SIG-M5 treated with dmso at 0.1 percent for 504 hours (cell line): Measurements from ENCODE around the gene ACTL10.
"Not testable (repeated sequence)": the region's sequence is repeated elsewhere in the genome, so short reads cannot be mapped to it uniquely, and the experiment has no call there.

Experiments
- DNase-seq: peaks from one replicate; lab custom pipeline; 2025; ENCODE audit not compliant: unreplicated experiment; lab: John Stamatoyannopoulos, UW

ACTL10 gene

DNA sequence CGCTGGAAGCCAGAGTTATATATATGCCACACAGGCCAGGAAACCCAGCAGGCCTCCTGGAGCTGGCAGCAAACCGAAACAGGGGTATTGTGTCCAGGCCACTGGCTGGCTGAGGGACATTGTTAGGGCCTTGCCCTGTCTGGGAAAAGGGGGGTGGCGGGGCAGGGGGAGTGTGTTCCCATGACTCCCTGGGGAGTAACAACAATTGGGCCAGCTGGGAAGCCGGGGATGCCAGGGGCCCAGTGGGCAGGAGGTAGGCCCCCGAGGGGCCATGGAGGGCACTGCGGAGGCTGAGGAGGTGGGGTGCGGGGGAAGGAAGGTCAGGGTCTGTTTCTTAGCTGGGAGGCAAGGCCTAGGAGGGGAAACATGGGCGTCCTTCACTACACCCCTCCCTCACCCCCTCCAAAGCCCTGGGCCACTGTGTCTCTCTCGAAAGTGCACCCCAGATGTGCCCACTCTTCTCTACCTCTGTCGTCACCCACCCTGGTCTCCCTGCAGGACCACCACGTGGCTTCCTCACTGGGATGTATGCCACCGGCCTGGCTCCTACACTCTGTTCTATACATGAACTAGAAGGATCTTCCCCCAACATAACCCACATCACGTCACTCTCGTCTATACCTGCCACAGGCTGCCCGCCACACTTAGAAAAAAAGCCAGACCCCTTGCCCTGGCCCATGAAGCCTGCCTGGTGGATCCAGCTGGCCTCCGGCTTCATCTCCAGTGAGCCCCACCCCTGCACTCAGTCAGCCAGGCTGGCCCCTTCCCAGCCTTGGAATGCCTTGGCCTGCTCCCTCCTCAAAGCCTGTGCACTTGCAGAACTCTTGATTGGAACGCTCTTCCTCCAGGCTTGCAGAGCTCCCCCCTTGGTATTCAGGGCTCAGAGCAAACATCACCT is 27.2 kb downstream of the ACTL10 start:
- no peak for DNase-seq

DNA sequence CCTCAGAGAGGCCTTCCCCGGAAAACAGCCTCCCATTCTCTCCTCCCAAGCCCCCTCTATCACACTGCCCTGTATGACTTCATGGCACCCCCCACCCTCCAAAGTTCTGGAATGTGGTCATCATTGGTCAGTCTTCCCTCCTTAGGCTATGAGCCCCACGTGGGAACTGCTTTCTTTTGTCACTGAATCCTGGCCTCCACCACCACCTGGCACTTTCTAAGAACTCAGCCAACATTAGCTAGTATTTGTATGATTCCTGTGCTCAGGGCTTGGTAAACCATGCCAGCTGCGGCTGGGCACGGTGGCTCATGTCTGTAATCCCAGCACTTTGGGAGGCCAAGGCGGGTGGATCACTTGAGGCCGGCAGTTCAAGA is 27.9 kb downstream of the ACTL10 start:
- DNase-seq = no peak

DNA sequence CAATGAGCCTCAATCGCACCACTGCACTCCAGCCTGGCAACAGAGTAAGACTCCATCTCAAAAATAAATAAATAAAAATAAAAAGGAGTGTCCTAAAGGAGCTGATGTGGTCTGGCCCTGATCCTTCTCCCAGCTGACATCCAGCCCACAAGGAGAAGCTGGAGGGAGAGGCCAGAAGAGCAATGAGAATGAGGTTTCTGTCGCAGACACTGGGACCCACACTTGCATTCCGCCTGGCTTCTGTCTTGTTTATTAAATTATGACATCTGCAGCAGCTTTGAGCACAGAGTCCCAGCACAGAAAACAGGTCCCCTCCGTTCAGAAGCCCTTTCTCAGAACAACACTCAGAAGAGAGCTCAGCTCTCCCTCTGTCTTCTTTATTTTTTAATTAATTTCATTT is 29.7 kb downstream of the ACTL10 start:
- no peak for DNase-seq

DNA sequence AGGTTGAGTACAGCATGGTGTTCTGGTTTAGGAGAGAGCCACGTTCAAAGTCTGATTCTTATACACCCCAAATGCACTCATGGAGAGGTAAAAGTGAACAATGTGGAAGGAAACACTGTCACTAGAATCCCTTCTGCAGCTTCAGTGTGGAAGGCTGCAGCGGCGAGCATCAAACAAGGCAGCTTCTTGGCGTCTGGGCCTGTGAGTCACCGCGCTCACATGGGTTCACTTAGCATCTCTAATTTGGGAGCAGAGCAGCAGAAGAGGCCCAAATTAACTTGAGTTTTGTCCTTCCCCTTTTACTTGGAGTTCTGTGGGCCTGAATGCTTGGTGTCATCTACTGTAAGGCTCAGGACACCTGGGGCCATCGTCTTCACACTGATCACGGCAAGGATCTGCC is 30.4 kb downstream of the ACTL10 start:
- DNase-seq = peak; percentile 64

DNA sequence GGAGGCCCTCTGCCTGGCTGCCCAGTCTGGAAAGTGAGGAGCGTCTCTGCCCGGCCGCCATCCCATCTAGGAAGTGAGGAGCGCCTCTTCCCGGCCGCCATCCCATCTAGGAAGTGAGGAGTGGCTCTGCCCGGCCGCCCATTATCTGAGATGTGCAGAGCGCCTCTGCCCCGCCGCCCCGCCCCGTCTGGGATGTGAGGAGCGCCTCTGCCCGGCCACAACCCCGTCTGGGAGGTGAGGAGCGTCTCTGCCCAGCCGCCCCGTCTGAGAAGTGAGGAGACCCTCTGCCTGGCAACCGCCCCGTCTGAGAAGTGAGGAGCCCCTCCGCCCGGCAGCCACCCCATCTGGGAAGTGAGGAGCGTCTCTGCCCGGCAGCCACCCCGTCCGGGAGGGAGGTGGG is 32.2 kb downstream of the ACTL10 start:
- DNase-seq = not testable (repeated sequence)

DNA sequence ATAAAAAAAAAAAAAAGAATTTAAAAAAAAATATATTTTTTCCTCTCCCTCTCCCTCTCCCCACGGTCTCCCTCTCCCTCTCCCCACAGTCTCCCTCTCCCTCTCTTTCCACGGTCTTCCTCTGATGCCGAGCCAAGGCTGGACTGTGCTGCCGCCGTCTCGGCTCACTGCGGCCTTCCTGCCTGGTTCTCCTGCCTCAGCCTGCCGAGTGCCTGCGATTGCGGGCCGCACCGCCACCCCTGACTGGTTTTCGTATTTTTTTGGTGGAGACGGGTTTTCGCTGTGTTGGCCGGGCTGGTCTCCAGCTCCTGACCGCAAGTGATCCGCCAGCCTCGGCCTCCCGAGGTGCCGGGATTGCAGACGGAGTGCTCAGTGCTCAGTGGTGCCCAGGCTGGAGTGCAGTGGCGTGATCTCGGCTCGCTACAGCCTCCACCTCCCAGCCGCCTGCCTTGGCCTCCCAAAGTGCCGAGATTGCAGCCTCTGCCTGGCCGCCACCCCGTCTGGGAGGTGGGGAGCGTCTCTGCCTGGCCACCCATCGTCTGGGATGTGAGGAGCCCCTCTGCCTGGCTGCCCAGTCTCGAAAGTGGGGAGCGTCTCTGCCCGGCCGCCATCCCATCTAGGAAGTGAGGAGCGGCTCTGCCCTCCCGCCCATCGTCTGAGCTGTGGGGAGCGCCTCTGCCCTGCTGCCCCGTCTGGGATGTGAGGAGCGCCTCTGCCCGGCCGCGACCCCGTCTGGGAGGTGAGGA is 34.1 kb downstream of the ACTL10 start:
- not testable (repeated sequence) for DNase-seq

DNA sequence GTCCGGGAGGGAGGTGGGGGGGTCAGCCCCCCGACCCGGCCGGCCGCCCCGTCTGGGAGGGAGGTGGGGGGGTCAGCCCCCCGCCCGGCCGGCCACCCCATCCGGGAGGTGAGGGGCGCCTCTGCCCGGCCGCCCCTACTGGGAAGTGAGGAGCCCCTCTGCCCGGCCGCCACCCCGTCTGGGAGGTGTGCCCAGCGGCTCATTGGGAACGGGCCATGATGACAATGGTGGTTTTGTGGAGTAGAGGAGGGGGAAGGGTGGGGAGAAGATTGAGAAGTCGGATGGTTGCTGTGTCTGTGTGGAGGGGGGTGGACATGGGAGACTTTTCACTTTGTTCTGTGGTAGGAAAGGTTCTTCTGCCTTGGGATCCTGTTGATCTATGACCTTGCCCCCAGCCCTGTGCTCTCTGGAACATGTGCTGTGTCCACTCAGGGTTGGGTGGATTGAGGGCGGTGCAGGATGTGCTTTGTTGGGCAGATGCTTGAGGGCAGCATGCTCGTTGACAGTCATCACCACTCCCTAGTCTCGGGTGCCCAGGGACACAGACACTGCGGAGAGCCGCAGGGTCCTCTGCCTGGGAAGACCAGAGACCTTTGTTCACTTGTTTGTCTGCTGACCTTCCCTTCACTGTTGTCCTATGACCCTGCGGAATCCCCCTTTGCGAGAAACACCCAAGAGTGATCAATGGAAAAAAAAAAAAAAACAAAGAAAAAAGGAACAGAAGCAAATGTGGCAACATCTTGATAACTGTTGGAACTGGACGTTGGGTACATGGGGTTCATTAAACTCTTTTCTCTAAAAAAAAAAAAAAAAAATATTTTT is 35.1 kb downstream of the ACTL10 start:
- DNase-seq = no peak

DNA sequence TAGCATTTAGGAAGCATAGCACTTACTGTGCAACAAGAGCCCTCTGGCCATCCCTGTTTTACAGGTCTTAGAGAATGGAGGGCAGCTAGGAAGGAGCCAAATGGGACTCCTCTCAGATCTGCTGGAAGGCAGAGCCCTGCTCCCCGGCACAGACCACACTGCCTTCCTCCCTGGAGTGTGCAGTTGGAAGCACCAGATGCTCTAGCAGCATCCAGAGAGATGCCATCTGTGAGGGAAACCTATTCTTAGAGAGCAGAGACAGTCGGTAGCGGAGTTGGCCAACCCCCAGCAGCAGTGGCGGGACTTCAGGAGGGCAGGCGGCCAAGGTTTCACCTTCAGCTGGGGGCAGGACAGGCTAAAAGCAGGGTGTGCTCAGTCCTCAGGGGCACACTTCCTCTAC is 36.1 kb downstream of the ACTL10 start:
- DNase-seq = no peak

DNA sequence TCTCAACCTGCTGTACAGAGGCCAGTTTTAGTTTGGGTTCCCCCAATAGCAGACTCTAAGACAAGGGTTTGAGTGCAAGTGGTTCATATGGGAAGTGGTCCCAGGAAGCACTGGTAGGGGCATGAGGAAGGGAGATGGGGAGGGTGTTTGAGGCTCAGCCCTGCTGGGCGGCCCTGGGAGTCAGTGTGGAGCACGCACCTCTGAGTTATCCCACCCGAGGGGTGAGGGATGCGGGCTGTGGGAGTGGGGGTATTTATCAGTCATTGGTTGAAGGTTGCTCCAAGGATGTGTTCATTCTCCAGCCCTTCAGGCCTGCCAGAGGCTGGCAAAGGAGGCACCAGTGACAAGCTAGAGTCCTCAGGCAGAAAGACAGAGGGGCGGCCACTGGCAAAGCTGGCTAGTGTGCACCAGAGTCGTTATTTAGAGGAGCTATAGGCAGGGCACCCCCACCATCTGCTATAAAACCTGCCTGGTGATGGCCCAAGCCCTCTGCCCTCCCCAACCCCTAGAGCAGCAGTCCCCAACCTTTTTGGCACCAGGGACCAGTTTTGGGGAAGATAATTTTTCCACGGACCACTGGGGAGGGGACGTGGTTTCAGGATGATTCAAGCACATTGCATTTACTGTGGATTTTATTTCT is 36.9 kb downstream of the ACTL10 start:
- no peak for DNase-seq

DNA sequence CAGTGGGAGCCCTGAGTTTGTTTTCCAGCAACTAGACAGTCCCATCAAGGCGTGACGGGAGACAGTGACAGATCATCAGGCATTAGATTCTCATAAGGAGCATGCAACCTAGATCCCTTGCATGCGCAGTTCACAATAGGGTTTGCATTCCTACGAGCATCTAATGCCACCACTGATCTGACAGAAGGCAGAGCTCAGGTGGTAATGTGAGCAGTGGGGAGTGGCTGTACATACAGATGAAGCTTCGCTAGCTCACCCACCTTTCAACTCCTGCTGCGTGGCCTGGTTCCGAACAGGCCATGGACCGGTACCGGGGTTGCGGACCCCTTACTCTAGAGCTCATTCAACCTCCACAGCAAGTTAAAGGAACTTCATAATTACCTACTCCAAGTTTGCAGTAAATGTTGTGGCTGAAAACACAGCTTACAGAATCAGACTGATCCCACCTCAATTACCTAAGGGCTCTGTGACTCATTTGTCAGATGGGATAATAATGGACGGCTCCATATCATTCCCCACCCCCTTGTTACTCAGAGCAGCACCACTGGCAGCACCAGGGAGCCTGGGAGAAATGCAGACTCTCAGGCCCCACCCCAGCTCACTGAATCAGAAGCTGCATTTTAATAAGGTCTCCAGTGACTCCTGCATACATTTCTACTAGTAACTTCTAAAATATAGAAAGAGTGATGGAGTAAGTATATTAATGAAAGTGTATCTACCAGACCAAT is 37.6 kb downstream of the ACTL10 start:
- DNase-seq = no peak

DNA sequence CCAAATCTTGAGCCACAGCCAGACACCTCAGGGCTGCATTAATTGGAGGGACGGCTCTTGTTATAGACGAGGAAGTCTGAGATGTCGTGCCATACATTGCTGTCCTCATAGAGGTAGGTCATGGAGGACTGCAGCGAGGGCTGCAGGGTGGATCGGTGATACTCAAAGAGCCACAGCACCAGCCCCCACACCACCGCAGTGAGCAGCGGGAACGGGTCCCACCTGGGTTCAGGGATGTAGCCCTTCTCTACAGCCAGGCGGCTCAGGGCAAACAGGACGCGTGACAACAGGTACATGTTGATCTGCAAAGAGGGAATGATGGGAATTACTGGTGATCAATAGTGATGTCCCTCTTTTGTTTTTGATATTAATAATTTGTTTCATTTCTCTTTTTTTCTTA is 40.9 kb downstream of the ACTL10 start:
- no peak for DNase-seq

DNA sequence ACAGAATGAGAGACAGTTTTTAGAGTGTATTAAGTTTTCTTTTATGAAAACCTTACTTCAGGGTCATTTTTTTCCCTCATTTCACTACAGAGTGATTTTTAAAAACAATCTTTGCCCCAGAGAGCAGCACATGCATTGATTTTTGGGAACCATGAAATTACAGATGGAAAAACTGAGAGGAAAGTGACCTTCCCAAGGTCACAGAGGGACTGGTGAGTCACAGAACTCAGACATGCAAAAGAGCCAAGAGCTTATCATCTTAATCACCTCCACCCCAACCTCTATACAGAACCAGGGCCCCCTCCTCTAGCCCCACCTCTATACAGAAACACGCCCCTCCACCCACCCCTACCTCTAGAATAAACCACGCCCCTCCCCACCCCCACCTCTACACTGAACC is 42.7 kb downstream of the ACTL10 start:
- no peak for DNase-seq

DNA sequence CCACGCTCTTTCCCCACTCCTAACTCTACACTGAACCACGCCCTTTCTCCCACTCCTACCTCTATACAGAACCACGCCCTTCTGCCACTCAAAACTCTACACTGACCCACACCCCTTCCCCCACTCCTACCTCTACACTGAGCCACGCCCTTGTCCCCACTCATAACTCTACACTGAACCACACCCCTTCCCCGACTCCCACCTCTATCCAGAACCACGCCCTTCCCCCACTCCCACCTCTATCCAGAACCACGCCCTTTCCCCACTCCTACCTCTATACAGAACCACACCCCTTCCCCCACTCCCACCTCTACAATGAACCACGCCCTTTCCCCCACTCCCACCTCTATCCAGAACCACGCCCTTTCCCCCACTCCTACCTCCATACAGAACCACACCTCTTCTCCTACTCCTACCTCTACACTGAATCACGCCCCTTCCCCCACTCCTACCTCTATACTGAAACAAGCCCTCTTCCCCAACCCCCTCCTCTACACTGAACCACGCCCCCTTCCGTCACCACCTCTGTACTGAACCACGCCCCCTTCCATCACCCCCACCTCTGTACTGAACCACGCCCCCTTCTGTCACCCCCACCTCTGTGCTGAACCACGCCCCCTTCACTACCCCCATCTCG is 43.3 kb downstream of the ACTL10 start:
- no peak for DNase-seq

DNA sequence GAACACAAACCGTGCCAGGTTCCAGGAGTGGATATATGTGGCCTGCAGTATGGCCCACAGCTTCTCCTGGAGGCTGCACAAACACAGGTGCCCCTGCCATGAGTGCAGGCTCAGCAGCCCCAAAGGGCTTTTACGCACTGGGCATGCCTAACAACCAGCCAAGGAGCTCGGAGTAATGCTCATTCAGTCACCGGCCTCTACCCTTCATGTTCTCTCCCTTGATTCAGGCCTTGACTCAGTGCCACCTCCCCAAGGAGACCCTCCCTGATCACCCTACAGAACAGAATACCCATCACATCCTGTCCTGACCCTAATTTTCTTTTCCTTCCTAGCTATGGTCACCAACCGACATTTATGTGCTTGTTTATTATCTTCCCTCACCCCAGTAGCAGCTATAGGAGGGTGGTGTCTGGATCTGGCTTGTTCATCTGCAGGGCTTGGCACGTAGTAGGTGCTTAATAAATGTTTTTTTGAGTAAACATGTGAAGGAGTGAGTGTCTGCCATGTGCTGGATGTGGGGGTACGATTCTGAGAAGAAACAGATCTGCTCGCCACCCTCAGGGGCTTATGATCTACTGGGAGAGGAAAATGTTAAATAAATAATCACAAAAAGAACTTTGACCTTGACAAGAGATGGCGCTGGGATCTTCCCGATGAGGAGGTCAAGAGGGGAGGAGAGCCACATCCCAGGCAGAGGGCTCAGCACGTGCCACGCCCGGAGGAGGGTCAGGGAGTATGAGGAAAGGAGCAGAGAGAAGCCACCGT is 44.1 kb downstream of the ACTL10 start:
- no peak for DNase-seq

DNA sequence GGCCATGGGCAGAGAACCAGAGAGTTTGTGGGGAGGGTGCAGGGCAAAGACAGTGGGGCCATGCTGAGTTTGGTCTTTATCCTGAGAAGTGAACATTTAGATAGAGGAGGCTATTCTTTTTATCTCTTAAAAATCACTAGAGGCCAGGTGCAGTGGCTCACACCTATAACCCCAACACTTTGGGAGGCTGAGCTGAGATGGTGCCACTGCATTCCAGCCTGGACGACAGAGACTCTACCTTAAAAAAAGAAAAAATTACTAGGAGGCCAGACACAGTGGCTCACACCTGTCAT is 44.6 kb downstream of the ACTL10 start:
- DNase-seq = no peak

DNA sequence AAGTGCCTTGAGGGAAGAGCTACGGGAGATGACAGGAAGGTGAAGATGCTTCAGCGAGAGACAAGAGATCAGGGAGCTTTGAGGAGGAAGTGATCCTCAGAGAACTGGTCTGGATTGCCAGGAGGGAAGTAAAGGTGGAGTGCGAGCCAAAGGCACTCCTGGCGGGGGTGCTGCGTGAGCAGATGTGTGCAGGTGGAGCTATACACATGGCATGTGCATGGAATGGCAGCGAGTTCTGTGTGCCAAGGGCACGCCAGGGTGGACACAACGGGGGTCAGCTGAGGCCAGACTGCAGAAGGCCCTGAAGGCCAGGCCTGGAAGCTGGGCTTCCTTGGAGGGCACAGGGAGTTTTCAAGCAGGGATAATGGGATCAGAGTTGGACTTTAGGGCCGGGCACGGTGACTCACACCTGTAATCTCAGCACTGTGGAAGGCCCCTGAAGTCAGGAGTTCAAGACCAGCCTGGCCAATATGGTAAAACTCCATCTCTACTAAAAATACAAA is 47.2 kb downstream of the ACTL10 start:
- no peak for DNase-seq

DNA sequence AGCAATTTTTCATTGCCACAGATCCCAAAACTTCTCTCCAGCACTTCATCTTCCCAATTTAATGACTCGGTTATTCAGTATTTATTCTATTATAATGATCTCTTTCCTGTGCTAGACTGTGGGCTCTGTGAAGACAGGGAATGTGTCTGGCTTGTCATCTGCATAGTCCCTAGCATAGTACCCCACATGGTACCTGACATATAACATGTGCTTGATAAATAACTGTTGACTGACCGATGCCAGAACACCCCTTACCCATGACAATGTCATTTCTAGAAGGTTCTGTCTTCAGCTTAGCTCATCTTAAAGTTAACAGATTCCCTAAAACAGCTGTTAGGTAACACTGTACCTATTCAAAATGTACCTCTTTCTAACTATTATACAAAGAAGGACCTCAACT is 49.8 kb downstream of the ACTL10 start:
- DNase-seq = no peak
